ENCODE measurements around the gene FIBP. TPM values are rescaled to one million over a fixed set of nuclear protein-coding genes. Genes with fewer than 3 reads are reported as not detected.
A peak's percentile ranks its signal among the peaks of the same experiment; 100 is the strongest.

Gene FIBP
- total and polyA plus RNA-seq, 2 of the 8 experiments (the other 6 are each of a cell fraction or from before 2014, with no cell fraction given) = 74.3 to 173 TPM

DNA sequence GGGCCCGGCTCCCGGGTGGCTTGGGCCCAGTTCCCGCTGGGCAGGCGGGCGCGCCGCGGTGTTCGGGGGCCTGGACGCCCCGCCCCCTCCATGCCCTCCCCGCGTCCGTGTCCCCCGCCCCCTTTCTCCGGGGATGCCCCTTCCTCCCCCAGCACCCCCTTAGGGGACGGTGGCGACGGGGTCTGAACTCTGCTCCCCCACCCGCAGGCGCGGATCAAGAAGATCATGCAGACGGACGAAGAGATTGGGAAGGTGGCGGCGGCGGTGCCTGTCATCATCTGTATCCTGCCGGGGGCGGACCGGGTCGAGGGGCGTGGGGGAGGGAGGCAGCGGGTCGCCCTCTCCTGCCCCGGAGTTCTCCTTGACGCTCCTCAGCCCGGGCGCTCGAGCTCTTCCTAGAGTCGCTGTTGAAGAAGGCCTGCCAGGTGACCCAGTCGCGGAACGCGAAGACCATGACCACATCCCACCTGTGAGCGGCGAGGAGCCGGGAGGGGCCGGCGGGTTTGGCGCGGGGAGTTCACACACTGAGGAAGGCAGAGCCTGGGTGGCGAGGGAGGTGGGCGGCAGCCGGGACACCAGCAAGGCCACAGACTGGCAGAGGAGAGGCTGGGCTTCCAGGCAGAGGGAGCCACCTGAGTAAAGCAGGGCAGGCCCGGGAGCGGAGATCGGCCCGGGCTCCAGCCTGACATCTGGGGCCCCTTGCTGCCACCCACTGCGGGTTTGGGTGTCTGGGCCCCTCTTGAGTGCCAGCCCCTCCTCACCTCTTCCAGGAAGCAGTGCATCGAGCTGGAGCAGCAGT is 31.5 kb upstream of the FIBP start (continued):
- TF ChIP-seq CBX5 (IDR thresholded peaks at IDR 0.05; ENCODE audit: low read depth, low read length) (no peak), HDAC6 (IDR thresholded peaks at IDR 0.05; ENCODE audit: low read depth, low read length) (no peak), PHF8 (conservative IDR thresholded peaks at IDR 0.05; ENCODE audit: low read depth, low read length) (peak; percentile 52; the same call in 1 of the 2 replicates), CHD2 (IDR thresholded peaks at IDR 0.05; ENCODE audit: low read length) (no peak), FOSL1 (IDR thresholded peaks at IDR 0.05; ENCODE audit: insufficient read depth, low read depth, low read length) (no peak), RBBP5 (IDR thresholded peaks at IDR 0.05; ENCODE audit: borderline replicate concordance, low read depth, low read length) (no peak; the same call in 1 of the 2 replicates), GABPA (IDR thresholded peaks at IDR 0.05; ENCODE audit: borderline replicate concordance, insufficient read depth, low read length) (no peak), BRCA1 (IDR thresholded peaks at IDR 0.05; ENCODE audit: low read depth, low read length) (no peak), KDM4A (IDR thresholded peaks at IDR 0.05; ENCODE audit: low read depth, low read length, severe bottlenecking) (peak; percentile 53), KDM1A (IDR thresholded peaks at IDR 0.05; ENCODE audit: borderline replicate concordance, low read length) (peak; percentile 4; the same call in 1 of the 2 replicates), TBP (IDR thresholded peaks at IDR 0.05; ENCODE audit: low read depth, low read length) (no peak), CHD1 (IDR thresholded peaks at IDR 0.05; ENCODE audit: low read depth, low read length) (no peak), CBX8 (IDR thresholded peaks at IDR 0.05; ENCODE audit: borderline replicate concordance, low read depth, low read length) (no peak), EP300 (IDR thresholded peaks at IDR 0.05; ENCODE audit: borderline replicate concordance in 1 of 2, low read depth in 2 of 2, low read length in 2 of 2) (no peak), HDAC2 (IDR thresholded peaks at IDR 0.05; ENCODE audit: borderline replicate concordance in 1 of 2, low read depth in 2 of 2, low read length in 2 of 2) (0 out of 4 replicates have a peak, but pooled peaks of 1 of the 2 experiments have one; percentile 16), SP4 (IDR thresholded peaks at IDR 0.05; ENCODE audit: low read length) (no peak), JUND (IDR thresholded peaks at IDR 0.05; ENCODE audit: low read length) (no peak), TAF1 (IDR thresholded peaks at IDR 0.05; ENCODE audit: low read depth, low read length) (no peak), BCL11A (IDR thresholded peaks at IDR 0.05; ENCODE audit: low read depth in 2 of 2, low read length in 2 of 2) (no peak), YY1 (IDR thresholded peaks at IDR 0.05; ENCODE audit: low read depth, low read length) (no peak), SP2 (IDR thresholded peaks at IDR 0.05; ENCODE audit: low read length) (no peak), GTF2F1 (IDR thresholded peaks at IDR 0.05; ENCODE audit: borderline replicate concordance, low read depth, low read length) (no peak), JUN (IDR thresholded peaks at IDR 0.05; ENCODE audit: low read depth, low read length) (no peak)
- TF ChIP-seq, protein P1, sequence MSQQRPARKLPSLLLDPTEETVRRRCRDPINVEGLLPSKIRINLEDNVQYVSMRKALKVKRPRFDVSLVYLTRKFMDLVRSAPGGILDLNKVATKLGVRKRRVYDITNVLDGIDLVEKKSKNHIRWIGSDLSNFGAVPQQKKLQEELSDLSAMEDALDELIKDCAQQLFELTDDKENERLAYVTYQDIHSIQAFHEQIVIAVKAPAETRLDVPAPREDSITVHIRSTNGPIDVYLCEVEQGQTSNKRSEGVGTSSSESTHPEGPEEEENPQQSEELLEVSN (IDR thresholded peaks at IDR 0.05) = no peak
